OCI-LY3 (cell line): ENCODE measurements around the gene GARIN5B.

Experiments
- CTCF ChIP-seq: fragments of 200-600, 300-600 bp; sonication (generic); IDR thresholded peaks from 2 replicates; pipeline ENCODE4 v1.5.1; 2014; ENCODE audit warnings: antibody characterized with exemption, low read length, low read depth
- EZH2phosphoT487 ChIP-seq: fragments of 200-600 bp; shearing (Covaris generic); IDR thresholded peaks from 2 replicates; pipeline ENCODE4 v1.6.1; 2018; ENCODE audit warnings: antibody characterized with exemption, mixed run types, low read depth

- TF ChIP-seq CTCF = no peak
- no peak for TF ChIP-seq EZH2phosphoT487
Measured at GRCh38 chr19:55365964-55366363, 2.9 kb upstream of the GARIN5B start.
